GM12873 (cell line): ENCODE data around the gene NOTCH4.

ENCODE experiments used
- CTCF ChIP-seq: IDR thresholded peaks from 2 replicates; pipeline ENCODE4 v1.5.1; 2012; ENCODE audit warnings: low read depth, mild to moderate bottlenecking, moderate library complexity, low read length, control low read depth; ENCODE audit not compliant: insufficient read depth; ENCODE audit errors: missing control alignments

Gene NOTCH4

GRCh38 chr6:32153564-32154513 is 70.0 kb downstream of the NOTCH4 start, which contains the start of gene PPT2:
Gene PPT2, plus strand, starts transcription at chr6:32154141. Its CDS starts 454 bp downstream, at chr6:32154595.
- peak; percentile 3 for TF ChIP-seq CTCF

DNA sequence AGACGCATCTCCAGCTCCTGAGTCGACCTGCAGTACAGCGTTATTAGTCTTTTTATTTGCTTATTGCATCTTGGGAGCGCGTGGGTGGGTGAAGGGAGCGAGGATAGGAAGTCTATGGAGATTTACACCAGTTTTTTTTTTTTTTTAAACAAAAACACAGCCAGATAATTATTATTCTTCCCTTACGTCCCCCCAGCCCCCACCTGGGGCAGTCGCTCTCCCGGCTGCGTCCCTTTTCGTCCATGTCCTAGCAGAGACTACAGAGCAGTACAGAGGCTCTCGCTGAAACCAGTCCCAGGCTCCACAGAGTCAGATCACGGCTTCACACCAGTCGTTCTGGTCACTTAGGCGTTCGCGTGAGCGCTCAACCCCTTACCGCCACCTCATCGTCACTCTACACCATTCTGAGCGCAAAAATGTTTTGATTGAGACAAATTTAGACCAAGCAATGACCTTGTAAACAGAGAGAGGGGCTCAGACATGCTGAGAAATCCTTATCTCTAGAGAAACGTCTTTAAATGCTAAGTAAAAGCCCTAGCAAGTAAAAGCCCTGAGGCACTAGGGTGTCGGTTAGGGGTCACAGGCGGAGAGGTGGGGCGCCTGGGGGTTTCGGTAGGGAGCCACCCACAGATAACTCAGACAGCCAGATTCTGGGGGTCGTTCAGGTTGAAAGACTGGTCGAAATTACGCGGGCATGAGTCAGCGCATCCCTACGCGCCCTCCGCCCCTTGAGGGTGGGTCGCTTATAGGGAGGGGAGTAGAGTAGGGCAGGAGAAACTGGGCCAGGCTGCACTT is 70.9 kb downstream of the NOTCH4 start:
- no peak for TF ChIP-seq CTCF

DNA sequence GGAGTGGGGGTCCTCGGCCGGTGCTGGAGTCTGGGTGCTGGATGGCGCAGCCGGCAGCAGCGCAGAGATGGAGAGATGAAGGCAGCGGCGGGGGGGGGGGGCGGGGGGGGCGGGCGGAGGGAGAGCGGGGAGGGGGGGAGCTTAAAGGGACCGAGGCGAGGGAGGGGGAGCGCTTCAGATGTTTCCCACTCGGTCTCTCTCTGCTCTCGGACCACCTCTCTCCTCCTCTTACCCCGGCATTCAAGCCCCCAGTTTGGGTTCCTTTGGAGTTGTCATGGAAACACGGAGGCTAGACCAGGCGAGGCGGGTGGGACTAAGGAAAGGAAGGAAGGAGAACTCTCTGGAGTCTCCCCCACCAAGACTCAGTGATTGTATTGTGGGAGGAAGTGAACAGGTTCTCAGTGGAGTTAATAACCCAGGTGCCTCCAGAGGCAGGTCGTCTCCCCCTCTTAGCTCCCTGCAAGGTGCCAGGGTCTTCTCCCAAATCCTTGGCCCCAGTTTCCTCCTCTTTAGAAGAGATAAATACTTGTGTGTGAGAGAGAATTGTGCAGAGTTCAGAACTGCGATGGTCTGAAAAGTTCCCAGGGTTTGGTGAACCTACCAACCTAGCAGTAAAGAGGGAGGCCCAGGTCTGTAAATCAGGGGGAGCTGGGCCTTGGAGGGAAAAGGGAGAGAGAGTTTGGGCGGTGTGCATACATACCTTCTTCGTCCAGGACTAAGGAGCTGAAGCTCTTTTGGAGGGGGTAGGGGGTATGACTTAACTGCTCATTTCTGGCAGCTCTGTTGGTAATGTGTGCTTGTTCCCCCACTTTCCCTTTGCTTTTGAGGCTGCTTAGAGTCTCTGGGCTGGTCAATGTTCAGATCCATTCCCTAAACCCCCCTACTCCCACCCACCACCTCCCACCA is 71.8 kb downstream of the NOTCH4 start, which contains the start of gene PRRT1:
Gene PRRT1, minus strand, starts transcription at position 77 of the 906 bp plus-strand sequence. CDS start 112 bp downstream, outside the sequence.
- TF ChIP-seq CTCF, result no peak

DNA sequence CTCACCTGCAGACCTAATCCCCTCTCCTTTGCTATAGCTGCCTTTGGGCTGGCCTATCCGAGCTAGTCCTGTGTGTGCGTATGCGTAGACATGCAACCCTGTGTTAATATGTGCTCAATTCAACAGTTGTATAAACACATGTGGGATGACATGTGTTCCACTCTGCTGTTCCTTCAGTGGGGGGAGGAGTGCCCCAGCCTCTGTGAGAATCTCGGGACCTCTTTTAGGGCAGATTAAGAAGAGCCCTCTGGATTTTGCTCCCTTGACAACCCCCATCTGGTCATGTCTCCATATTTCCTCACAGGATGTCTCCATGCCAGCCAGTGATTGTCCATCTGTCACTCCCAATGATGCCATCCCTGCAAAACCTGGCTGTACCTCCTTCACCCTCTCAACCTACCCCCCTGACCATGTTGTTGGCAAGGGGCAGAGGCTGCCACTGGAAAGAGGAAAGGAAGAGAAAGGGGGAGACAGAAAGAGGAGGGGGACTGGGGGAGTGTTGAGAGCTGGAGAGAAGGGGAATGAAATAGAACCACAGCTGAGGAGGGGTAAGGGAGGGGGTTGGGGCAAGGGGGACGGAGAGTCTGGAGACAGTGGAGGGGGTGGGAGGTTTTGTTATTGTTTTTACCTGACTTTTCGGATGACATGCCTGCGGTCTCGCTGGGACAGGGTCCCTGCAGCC is 72.5 kb downstream of the NOTCH4 start:
- no peak for TF ChIP-seq CTCF

- no peak for TF ChIP-seq CTCF
These were observed 73.7 kb downstream of the NOTCH4 start for GRCh38 chr6:32149932-32150870.
